HAP-1 (cell line): ENCODE measurements around the gene FANK1.

ENCODE experiments used
- DNase-seq, 2 experiments: peaks; one replicate each; pipeline ENCODE4 v3.0.0-alpha.2; 2016 to 2020; ENCODE audit warnings: low spot score in 2 of 2
- H3K27me3 ChIP-seq: fragments of 250-450 bp; sonication (Bioruptor Pico); 2 replicates; pipeline ENCODE4 v1.5.1; 2020; ENCODE audit warnings: low read depth, mild to moderate bottlenecking, moderate library complexity
- H3K36me3 ChIP-seq: fragments of 250-450 bp; sonication (Bioruptor Pico); replicated peaks from 2 replicates; pipeline ENCODE4 v1.5.1; 2020; ENCODE audit warnings: mild to moderate bottlenecking
- H3K4me1 ChIP-seq: fragments of 250-450 bp; sonication (Bioruptor Pico); 2 replicates; pipeline ENCODE4 v1.5.1; 2020; ENCODE audit warnings: mild to moderate bottlenecking
- H3K4me3 ChIP-seq: fragments of 250-450 bp; sonication (Bioruptor Pico); 2 replicates; pipeline ENCODE4 v1.5.1; 2020; ENCODE audit warnings: mild to moderate bottlenecking, moderate library complexity
- H3K9me3 ChIP-seq: fragments of 250-450 bp; sonication (Bioruptor Pico); 2 replicates; pipeline ENCODE4 v1.5.1; 2020; ENCODE audit warnings: mild to moderate bottlenecking, moderate library complexity
- in situ Hi-C: fragments of 300-500 bp; cut with MboI; formaldehyde crosslinking; loops from 3 replicates; pipeline ENCODE4 v1.14.3; 2020; ENCODE audit warnings: low sequenced_read_pairs, inconsistent platforms, mixed read lengths

Gene FANK1

DNA sequence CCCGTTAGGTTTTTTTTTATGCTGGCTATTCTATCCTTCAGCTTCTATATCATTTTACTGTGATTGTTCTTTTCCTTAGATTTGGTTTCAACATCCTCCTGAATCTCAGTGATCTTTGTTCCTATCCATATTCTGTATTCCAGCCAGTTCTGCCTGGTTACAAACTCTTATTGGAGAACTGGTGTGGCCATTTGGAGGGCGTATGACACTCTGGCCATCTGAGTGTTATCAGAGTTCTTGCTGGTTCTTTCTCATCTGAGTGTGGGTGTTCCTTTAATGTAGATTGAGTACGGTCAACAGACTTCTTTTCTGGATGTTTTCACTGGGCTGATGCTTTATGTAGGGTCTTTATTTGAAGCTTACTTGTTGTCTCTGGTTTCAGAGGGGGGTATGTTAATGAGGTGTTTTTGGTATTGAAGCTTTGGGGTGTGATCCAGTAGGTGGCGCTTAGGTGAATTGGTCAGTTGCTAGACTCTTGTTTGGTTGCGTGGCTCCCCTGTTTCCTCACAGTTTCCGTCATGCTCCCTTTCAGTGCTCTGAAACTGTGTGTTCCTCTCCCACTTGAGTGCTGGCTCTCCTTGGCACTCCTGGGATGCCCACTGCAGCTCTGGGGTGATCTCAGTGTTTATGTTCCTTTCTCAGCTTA, 80.7 kb downstream of the FANK1 start:
- in situ Hi-C loops, result no loop called here
- H3K9me3 ChIP-seq, result no peaks in the 10 kb centered on the region
- H3K4me3 ChIP-seq, result no peak overlapping the region
- H3K36me3 ChIP-seq, result no peaks in the 10 kb centered on the region
- DNase-seq, result peak in 1 of 2 experiments; percentile 34
- no peaks in the 10 kb centered on the region for H3K27me3 ChIP-seq
- no peaks in the 10 kb centered on the region for H3K4me1 ChIP-seq

DNA sequence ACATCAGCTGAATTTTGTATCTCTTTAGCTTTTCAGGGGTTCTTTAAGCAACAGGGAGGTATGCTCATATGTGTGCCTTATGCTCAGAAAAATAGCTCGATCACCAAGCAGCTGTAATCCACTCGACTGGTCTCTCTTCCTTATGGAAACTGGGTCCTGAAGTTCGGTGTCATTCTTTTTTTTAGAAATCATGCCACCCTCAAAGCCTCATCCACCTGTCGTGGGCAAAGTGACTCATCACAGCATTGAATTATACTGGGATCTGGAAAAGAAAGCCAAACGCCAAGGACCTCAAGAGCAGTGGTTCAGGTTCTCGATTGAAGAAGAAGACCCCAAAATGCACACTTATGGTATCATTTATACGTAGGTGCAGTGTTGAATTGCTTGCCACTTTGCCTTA, 83.6 kb downstream of the FANK1 start:
- H3K27me3 ChIP-seq, result no peaks in the 10 kb centered on the region
- H3K36me3 ChIP-seq, result no peaks in the 10 kb centered on the region
- H3K9me3 ChIP-seq, result no peaks in the 10 kb centered on the region; the same call in 1 of the 2 replicates
- in situ Hi-C loops, result loop anchor here (5.0 to 10.0 kb wide), 4 partner anchors 182 to 525 kb away; no protein-coding TSS in a partner anchor
- H3K4me1 ChIP-seq, result peaks cover 8% of the 10 kb centered on the region
- H3K4me3 ChIP-seq, result no peak overlapping the region
- no peak for DNase-seq

DNA sequence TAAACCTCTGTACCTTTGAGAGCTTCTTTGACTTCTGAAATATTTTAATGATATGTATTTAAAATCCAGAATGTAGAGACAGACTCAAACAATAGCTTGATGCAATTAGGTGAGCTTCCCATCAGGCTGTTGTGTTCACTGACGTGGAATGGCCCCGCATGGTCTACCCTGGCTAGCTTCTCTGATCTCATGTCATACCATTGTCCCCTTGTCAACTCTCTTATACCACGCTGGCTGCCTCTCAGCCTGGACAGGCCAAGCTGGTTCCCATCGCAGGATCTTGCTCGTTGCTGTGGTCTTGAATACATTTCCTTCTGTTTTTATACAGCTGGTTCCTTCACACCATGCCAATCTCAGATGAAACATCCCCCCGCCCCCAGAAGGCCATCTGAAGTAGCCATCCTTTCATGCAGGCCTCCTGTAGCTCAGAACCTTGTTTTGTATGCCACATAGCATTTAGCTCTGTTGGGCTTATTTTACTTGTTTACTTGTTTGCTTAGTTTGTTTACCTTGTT, 84.2 kb downstream of the FANK1 start:
- no peak for DNase-seq
- H3K27me3 ChIP-seq, result no peaks in the 10 kb centered on the region
- H3K36me3 ChIP-seq, result no peaks in the 10 kb centered on the region
- H3K4me1 ChIP-seq, result peaks cover 8% of the 10 kb centered on the region
- H3K4me3 ChIP-seq, result no peak overlapping the region
- in situ Hi-C loops, result loop anchor here (5.0 to 10.0 kb wide), 4 partner anchors 182 to 524 kb away; no protein-coding TSS in a partner anchor
- H3K9me3 ChIP-seq, result no peaks in the 10 kb centered on the region; the same call in 1 of the 2 replicates

DNA sequence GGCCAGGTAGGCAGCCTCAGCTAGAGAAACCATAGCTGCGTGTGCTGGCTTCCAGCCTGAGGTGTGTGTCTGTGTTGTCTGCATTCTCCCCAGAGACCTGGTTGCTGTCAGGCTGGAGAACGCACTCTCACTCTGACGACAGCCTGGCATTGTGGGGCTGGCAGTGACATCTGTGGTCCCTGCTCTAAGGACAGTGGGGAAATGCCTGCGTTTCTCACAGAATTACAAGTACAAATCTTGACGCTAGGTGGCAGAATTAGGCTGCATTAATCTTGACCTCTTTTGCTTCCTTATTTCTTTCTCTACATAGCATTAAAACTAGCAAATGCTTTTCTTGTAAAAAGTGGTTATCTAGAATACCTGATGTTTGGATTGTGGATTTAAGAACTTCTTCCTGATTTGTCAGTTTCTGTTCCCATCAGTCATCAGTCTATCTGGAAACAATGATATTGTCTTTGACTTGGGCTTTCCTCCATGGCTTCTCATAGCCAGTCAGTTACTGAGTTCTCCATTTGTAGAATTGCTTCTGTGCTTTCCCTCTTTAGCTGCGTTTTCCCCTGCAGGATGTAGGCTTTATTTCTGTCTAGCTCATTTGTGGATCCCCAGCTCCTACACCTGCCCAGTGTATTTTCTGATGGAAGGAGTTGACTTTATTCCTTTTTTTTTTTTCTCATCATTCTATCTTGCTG, 86.0 kb downstream of the FANK1 start:
- H3K27me3 ChIP-seq, result no peaks in the 10 kb centered on the region
- no peaks in the 10 kb centered on the region; the same call in 1 of the 2 replicates for H3K9me3 ChIP-seq
- no peaks in the 10 kb centered on the region for H3K36me3 ChIP-seq
- H3K4me1 ChIP-seq, result peaks cover 8% of the 10 kb centered on the region
- in situ Hi-C loops, result loop anchor here (5.0 to 10.0 kb wide), 4 partner anchors 180 to 522 kb away; no protein-coding TSS in a partner anchor
- peak; percentile 49 to 66 for DNase-seq
- no peak overlapping the region for H3K4me3 ChIP-seq

DNA sequence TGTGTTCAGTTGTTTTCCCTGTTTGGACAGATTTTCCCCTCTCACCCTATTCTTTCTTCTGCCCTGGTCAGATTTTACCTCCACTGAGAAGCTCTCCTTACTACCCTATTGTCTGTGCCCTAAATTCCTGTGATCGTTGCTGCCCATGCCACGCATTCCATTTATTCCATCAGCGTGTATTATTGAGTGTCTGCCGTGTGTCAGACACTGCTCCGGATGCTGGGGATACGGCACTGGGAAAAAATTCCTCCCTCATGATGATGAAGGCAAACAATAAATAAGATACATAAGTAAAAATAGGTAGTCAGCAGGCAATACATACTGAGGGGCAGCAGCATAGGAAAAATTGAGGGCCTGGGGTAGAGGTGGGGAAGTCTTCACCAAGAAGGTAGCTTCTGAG, 86.8 kb downstream of the FANK1 start:
- H3K9me3 ChIP-seq, result no peaks in the 10 kb centered on the region; the same call in 1 of the 2 replicates
- no peaks in the 10 kb centered on the region for H3K36me3 ChIP-seq
- DNase-seq, result no peak
- no peaks in the 10 kb centered on the region for H3K27me3 ChIP-seq
- H3K4me1 ChIP-seq, result peaks cover 8% of the 10 kb centered on the region
- in situ Hi-C loops, result loop anchor here (5.0 to 10.0 kb wide), 4 partner anchors 179 to 522 kb away; no protein-coding TSS in a partner anchor
- H3K4me3 ChIP-seq, result no peak overlapping the region

DNA sequence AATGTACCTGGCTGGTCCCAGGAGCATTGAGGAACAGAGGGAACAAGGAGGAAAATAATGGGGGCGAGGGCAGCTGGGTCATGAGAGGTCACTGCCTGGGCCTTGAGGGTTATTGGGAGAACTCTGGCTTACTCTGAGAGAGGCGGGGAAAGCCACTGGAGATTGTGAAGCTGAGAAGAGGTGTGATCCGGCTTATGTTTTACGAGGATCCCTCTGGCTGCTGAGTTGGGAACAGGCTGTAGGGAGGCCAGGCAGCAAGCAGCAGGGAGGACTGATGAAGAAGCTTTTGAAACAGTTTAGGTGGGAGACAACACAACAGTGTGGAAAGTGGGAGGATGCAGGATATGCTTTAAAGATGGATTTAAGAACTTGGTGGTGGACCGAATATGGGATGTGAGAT, 87.3 kb downstream of the FANK1 start:
- DNase-seq, result peak in 1 of 2 experiments; percentile 5
- in situ Hi-C loops, result loop anchor here (5.0 to 10.0 kb wide), 4 partner anchors 179 to 521 kb away; no protein-coding TSS in a partner anchor
- no peak overlapping the region for H3K4me3 ChIP-seq
- H3K27me3 ChIP-seq, result no peaks in the 10 kb centered on the region
- H3K36me3 ChIP-seq, result no peaks in the 10 kb centered on the region
- no peaks in the 10 kb centered on the region; the same call in 1 of the 2 replicates for H3K9me3 ChIP-seq
- peaks cover 8% of the 10 kb centered on the region for H3K4me1 ChIP-seq

DNA sequence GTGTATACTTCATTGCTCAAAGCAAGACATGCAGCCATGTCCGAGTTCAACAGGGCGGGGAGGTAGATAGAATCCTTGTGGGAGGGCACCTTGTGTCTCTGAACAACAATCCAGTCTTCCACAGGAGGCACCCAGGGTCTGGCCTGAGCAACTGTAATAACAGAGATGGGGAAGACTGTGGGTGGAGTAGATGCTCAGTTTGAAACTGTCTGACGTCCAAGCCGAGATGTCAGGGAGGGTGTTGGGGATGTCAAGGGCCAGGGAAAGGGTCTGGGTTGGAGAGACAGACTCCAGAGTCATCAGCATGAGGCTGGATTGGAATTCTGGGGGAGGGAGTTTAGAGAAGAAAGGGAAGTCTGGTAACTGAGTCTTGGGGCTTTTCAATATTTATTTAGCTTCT, 88.0 kb downstream of the FANK1 start:
- Histone ChIP-seq H3K4me1 (peaks cover 8% of the 10 kb centered on the region), H3K9me3 (no peaks in the 10 kb centered on the region; the same call in 1 of the 2 replicates), H3K27me3 (no peaks in the 10 kb centered on the region), H3K36me3 (no peaks in the 10 kb centered on the region), H3K4me3 (no peak overlapping the region)
- in situ Hi-C loops, result loop anchor here (5.0 to 10.0 kb wide), 4 partner anchors 178 to 520 kb away; no protein-coding TSS in a partner anchor
- DNase-seq, result no peak

DNA sequence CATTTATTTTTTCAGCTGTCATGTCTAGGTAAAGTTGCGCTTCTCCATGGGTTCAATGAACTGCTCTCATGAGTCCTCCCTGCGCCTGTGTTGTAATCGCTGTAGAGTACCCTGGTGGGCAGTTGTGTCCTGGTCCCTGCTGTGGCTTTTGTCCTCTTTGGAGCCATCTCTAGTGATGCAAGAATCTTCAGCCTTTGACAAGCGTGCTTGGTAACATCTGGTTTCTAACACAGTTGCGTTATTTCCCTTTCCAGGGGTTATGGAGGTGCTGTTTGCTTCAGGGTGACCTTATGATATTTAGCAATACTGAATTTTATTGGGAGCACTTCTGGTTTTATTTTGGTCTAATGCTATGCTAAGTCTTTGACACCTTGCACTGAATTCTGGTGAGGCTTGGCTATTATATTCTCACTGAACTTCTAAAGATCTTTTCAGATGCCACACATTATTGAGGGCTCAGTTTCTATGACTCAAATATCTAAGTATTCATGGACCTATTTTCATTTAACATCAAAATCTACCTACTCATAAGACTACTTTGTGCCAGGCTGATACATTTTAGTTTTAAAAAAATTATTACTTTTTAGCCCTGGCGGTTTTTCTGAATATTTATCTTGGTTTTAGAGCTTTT, 88.6 kb downstream of the FANK1 start:
- Histone ChIP-seq H3K4me3 (no peak overlapping the region), H3K4me1 (peaks cover 8% of the 10 kb centered on the region), H3K9me3 (no peaks in the 10 kb centered on the region; the same call in 1 of the 2 replicates), H3K27me3 (no peaks in the 10 kb centered on the region), H3K36me3 (no peaks in the 10 kb centered on the region)
- in situ Hi-C loops, result loop anchor here (5.0 to 10.0 kb wide), 4 partner anchors 177 to 520 kb away; no protein-coding TSS in a partner anchor
- DNase-seq, result no peak

DNA sequence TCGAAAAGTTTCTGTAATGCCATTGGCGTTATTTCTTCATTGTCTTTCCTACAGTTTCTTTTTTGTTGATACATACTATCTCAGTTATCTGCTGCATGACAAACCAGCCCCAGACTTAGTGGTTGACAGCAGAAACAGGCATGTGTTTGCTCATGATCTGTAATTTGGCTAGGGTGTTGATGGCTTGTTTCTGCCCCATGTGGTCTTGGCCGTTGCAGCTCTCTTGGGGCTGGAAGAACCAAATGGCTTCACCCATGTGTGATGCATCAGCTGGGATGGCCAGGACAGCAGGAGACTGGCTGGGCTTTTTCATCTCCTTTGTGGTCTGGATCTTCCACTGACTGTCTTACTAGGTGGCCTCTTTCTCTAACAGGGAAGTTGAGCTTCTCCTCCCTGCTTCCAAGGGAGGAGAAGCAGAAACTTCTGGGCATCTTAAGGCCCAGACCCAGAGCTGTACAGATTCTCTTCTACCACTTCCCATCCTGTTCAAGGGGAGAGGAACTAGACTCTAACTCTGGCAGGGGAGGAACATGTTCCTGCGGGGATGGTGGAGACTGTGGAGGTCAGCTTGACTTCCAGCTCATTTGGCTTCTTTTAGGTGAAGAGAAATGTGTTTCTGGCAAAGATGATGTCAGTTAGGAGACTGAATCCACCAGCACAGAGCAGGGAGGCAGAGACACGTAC, 89.3 kb downstream of the FANK1 start:
- DNase-seq, result no peak
- in situ Hi-C loops, result loop anchor here (10.0 kb wide), 2 partner anchors 409 to 519 kb away; no protein-coding TSS in a partner anchor
- H3K4me1 ChIP-seq, result peaks cover 8% of the 10 kb centered on the region
- no peak overlapping the region for H3K4me3 ChIP-seq
- H3K27me3 ChIP-seq, result no peaks in the 10 kb centered on the region
- no peaks in the 10 kb centered on the region for H3K36me3 ChIP-seq
- no peaks in the 10 kb centered on the region; the same call in 1 of the 2 replicates for H3K9me3 ChIP-seq

DNA sequence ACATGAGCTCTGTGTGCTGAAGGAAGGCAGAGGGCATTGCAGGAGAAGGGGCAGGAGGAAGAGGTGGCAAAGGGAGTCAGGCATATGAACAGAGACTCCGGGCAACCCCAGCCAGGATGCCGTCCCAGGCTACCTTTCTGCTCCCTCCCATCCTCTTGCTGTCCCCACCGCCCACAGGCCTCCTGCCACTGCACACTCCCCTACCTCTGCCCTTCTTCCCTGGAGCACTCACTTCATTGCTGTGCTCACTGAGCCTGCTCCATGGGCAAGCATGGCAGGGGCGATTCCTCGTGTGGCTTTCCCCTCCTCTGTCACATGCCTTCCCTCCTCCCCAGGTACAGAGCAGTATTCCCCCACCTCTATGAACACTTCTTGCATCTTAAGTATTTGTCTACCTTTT, 93.4 kb downstream of the FANK1 start:
- no peak for DNase-seq
- Histone ChIP-seq H3K4me1 (peaks cover 3% of the 10 kb centered on the region), H3K27me3 (no peaks in the 10 kb centered on the region), H3K9me3 (no peaks in the 10 kb centered on the region), H3K36me3 (no peaks in the 10 kb centered on the region), H3K4me3 (no peak overlapping the region)
- in situ Hi-C loops, result loop anchor here (10.0 kb wide), 2 partner anchors 405 to 515 kb away; no protein-coding TSS in a partner anchor

DNA sequence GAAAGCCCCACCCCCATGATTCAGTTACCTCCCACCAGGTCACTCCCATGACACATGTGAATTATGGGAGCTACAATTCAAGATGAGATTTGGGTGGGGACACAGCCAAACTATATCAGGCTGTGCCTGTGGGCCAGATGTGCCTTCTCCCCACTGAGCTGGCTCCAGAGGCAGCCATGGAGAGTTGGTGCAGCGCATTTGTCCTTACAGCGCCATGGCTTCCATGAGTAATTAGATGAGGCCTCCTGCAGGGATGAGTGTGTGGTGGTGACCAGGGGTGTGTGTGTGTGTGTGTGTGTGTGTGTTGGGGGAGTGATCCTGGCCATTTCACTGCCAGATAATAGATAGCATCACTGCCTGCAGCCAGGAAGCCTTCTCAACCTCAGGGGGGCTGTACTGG, 94.6 kb downstream of the FANK1 start:
- DNase-seq, result no peak
- Histone ChIP-seq H3K27me3 (no peaks in the 10 kb centered on the region), H3K9me3 (no peaks in the 10 kb centered on the region), H3K36me3 (no peaks in the 10 kb centered on the region), H3K4me3 (no peak overlapping the region), H3K4me1 (peaks cover 3% of the 10 kb centered on the region)
- in situ Hi-C loops, result no loop called here

DNA sequence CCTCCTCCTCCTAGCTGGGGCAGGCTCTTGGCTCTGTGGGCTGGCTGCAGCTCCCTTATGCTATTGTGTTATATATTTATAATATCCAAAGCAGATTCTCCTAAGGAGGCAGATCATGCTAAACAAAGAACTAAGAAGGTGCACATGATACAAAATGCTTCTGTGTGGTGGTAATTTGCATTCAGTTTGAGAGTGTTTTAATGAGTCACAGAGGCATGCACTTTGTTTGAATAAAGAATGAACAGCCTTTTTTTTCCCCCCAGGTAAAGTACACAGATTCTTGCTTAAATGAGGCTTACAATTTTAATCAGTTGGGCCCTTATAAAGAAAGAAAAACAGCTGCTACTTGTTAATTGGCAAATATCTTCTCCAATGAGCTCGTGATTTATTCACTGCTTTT, 95.0 kb downstream of the FANK1 start:
- no peaks in the 10 kb centered on the region for H3K9me3 ChIP-seq
- no peaks in the 10 kb centered on the region for H3K36me3 ChIP-seq
- H3K4me1 ChIP-seq, result peaks cover 3% of the 10 kb centered on the region
- H3K27me3 ChIP-seq, result no peaks in the 10 kb centered on the region
- in situ Hi-C loops, result no loop called here
- no peak overlapping the region for H3K4me3 ChIP-seq
- peak; percentile 7 to 50 for DNase-seq

DNA sequence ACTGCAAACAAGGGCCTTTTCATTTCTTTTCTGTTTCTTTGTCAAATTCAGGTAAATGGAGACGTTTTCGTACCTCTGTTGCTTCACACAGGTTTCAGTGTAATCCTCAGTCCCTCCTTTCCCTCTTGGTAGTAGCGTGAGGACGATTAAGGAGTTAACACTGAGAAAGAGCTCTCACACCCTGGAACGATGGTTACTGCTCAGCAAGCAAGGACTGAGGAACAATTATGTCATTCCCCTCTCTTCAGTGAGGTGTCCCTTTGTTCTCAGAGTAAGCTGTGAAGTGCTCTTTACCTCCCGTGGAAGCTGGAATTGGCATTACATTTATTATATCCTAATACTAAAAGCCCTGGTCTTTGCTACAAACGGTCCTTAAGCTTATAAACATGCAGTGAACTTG, 95.9 kb downstream of the FANK1 start:
- DNase-seq, result no peak
- Histone ChIP-seq H3K27me3 (no peaks in the 10 kb centered on the region), H3K36me3 (no peaks in the 10 kb centered on the region), H3K4me1 (peaks cover 3% of the 10 kb centered on the region), H3K4me3 (no peak overlapping the region), H3K9me3 (no peaks in the 10 kb centered on the region)
- in situ Hi-C loops, result no loop called here
